KMS-11 (cell line): ENCODE measurements around the gene C12orf43.

ENCODE experiments used
- H2AFZ ChIP-seq: fragments of 200-600 bp; sonication (generic); 2 replicates; pipeline ENCODE4 v1.6.1; 2016; ENCODE audit warnings: antibody characterized with exemption, mixed run types, low read depth
- H3K27ac ChIP-seq: fragments of 200-600 bp; sonication (generic); 2 replicates; pipeline ENCODE4 v1.6.1; 2016; ENCODE audit warnings: mild to moderate bottlenecking, mixed run types
- H3K27me3 ChIP-seq: fragments of 200-600 bp; sonication (generic); 2 replicates; pipeline ENCODE4 v1.6.1; 2017; ENCODE audit warnings: mild to moderate bottlenecking, low read depth, mixed run types, moderate library complexity; ENCODE audit not compliant: insufficient read depth
- H3K36me3 ChIP-seq: fragments of 200-600 bp; sonication (generic); 2 replicates; pipeline ENCODE4 v1.6.1; 2017; ENCODE audit warnings: mild to moderate bottlenecking, mixed run types; ENCODE audit not compliant: insufficient read depth
- H3K4me1 ChIP-seq: fragments of 200-600 bp; sonication (generic); 2 replicates; pipeline ENCODE4 v1.6.1; 2016; ENCODE audit warnings: mild to moderate bottlenecking, low read depth, mixed run types; ENCODE audit not compliant: poor library complexity, severe bottlenecking
- H3K4me2 ChIP-seq: fragments of 200-600 bp; sonication (generic); 2 replicates; pipeline ENCODE4 v1.7.0; 2016; ENCODE audit warnings: mild to moderate bottlenecking, mixed run types
- H3K4me3 ChIP-seq: fragments of 200-600 bp; sonication (generic); IDR thresholded peaks from 2 replicates; pipeline ENCODE4 v1.6.1; 2017; ENCODE audit warnings: low read depth, low read length, mixed read lengths; ENCODE audit not compliant: insufficient read depth
- H3K79me2 ChIP-seq: fragments of 200-600 bp; sonication (generic); 2 replicates; pipeline ENCODE4 v1.6.1; 2016; ENCODE audit warnings: low read depth, mixed run types; ENCODE audit not compliant: insufficient read depth
- H3K9ac ChIP-seq: fragments of 200-600 bp; sonication (generic); 2 replicates; pipeline ENCODE4 v1.6.1; 2016; ENCODE audit warnings: mild to moderate bottlenecking, mixed run types
- H4K20me1 ChIP-seq: fragments of 200-600 bp; sonication (generic); 2 replicates; pipeline ENCODE4 v1.6.1; 2016; ENCODE audit warnings: mild to moderate bottlenecking, mixed run types; ENCODE audit not compliant: insufficient read depth
- CTCF ChIP-seq: fragments of 200-600 bp; sonication (generic); conservative IDR thresholded peaks from 2 replicates; pipeline ENCODE4 v1.6.1; 2017; ENCODE audit warnings: low read depth, mild to moderate bottlenecking, antibody characterized with exemption, low read length, moderate library complexity, mixed read lengths

Gene C12orf43

GRCh38 chr12:120999191-121000120, 16.8 kb downstream of the C12orf43 start:
- no peak overlapping the region for H3K4me3 ChIP-seq
- peaks cover 8% of the 10 kb centered on the region for H3K4me1 ChIP-seq
- no peak overlapping the region for H3K27ac ChIP-seq
- no peaks in the 10 kb centered on the region for H3K27me3 ChIP-seq
- H3K79me2 ChIP-seq = no peaks in the 10 kb centered on the region
- no peaks in the 10 kb centered on the region for H3K36me3 ChIP-seq
- H3K9ac ChIP-seq = no peak overlapping the region
- no peak for TF ChIP-seq CTCF
- H4K20me1 ChIP-seq = no peaks in the 10 kb centered on the region
- no peak overlapping the region for H2AFZ ChIP-seq
- H3K4me2 ChIP-seq = no peak overlapping the region

GRCh38 chr12:120998435-120998834, 17.9 kb downstream of the C12orf43 start:
- no peak overlapping the region for H3K4me2 ChIP-seq
- H2AFZ ChIP-seq = no peak overlapping the region
- H3K36me3 ChIP-seq = no peaks in the 10 kb centered on the region
- H3K4me3 ChIP-seq = no peak overlapping the region
- no peaks in the 10 kb centered on the region for H4K20me1 ChIP-seq
- H3K79me2 ChIP-seq = no peaks in the 10 kb centered on the region
- no peak overlapping the region for H3K27ac ChIP-seq
- H3K27me3 ChIP-seq = no peaks in the 10 kb centered on the region
- H3K4me1 ChIP-seq = peaks cover 8% of the 10 kb centered on the region
- TF ChIP-seq CTCF = no peak
- H3K9ac ChIP-seq = no peak overlapping the region

- H3K9ac ChIP-seq = no peak overlapping the region
- H3K4me2 ChIP-seq = no peak overlapping the region
- no peaks in the 10 kb centered on the region for H3K79me2 ChIP-seq
- H3K4me1 ChIP-seq = peaks cover 8% of the 10 kb centered on the region
- no peak overlapping the region for H2AFZ ChIP-seq
- no peak overlapping the region for H3K27ac ChIP-seq
- H3K27me3 ChIP-seq = no peaks in the 10 kb centered on the region
- no peaks in the 10 kb centered on the region for H4K20me1 ChIP-seq
- H3K36me3 ChIP-seq = no peaks in the 10 kb centered on the region
- H3K4me3 ChIP-seq = no peak overlapping the region
- TF ChIP-seq CTCF = no peak
Observed at GRCh38 chr12:120997448-120997847, 18.8 kb downstream of the C12orf43 start.

- no peaks in the 10 kb centered on the region for H3K36me3 ChIP-seq
- no peak overlapping the region for H2AFZ ChIP-seq
- no peak overlapping the region for H3K4me3 ChIP-seq
- no peak overlapping the region for H3K27ac ChIP-seq
- H4K20me1 ChIP-seq = no peaks in the 10 kb centered on the region
- no peak overlapping the region for H3K9ac ChIP-seq
- no peak overlapping the region for H3K4me2 ChIP-seq
- TF ChIP-seq CTCF = no peak
- no peaks in the 10 kb centered on the region for H3K79me2 ChIP-seq
- H3K4me1 ChIP-seq = peaks cover 6% of the 10 kb centered on the region
- no peaks in the 10 kb centered on the region for H3K27me3 ChIP-seq
Observed at GRCh38 chr12:120996133-120996746, 20.0 kb downstream of the C12orf43 start.
